Measurements from ENCODE around the gene FAM118A. TPM values are rescaled to one million over a fixed set of nuclear protein-coding genes. Genes with fewer than 3 reads are reported as not detected.
A peak's percentile ranks its signal among the peaks of the same experiment; 100 is the strongest.
"Not testable (repeated sequence)": the region's sequence is repeated elsewhere in the genome, so short reads cannot be mapped to it uniquely, and the experiment has no call there.

The FAM118A gene
- polyA plus RNA-seq, 1 donor (not counting 4 experiments of a cell fraction or from before 2014, with no cell fraction given) = 31.1 TPM

- DNase-seq (ENCODE audit: low read depth, low spot score) (no peak), FAIRE-seq (no peak)
- peak overlapping the region; percentile 32 for H3K27ac ChIP-seq (ENCODE audit: control insufficient read depth, insufficient read depth, low read length)
- H4K20me1 ChIP-seq (ENCODE audit: control insufficient read depth, extremely low read depth, insufficient read depth, low read length) = no peaks in the 10 kb centered on the region
- dilution Hi-C loops (cut with MboI; ENCODE audit: extremely low pct_ligation_motif_present, low sequenced_read_pairs) = no loop called here
- TF ChIP-seq EZH2 (IDR thresholded peaks at IDR 0.05; ENCODE audit: low read length) (no peak), CTCF (optimal IDR thresholded peaks at IDR 0.05 in 1 of 3, IDR thresholded peaks at IDR 0.05 in 1 of 3, conservative IDR thresholded peaks at IDR 0.05 in 1 of 3; ENCODE audit: extremely low read depth in 1 of 3, insufficient read depth in 2 of 3, low read length in 3 of 3) (no peak)
- no peaks in the 10 kb centered on the region for H3K27me3 ChIP-seq (ENCODE audit: control insufficient read depth, extremely low read depth, insufficient read depth, low read length)
- no peak overlapping the region for H3K4me2 ChIP-seq (ENCODE audit: control insufficient read depth, extremely low read depth, insufficient read depth, low read depth, low read length)
- peaks cover 3% of the 10 kb centered on the region for H3K9me1 ChIP-seq (ENCODE audit: control insufficient read depth, extremely low read depth, insufficient read depth, low read length)
- H3K9ac ChIP-seq (ENCODE audit: control insufficient read depth, extremely low read depth, insufficient read depth, low read length) = no peak overlapping the region
- H3K9me3 ChIP-seq (ENCODE audit: control insufficient read depth, low read depth, low read length) = no peaks in the 10 kb centered on the region
- H3K4me1 ChIP-seq (ENCODE audit: control insufficient read depth, extremely low read depth, insufficient read depth, low read length) = peaks cover 9% of the 10 kb centered on the region
- H2AFZ ChIP-seq (ENCODE audit: control insufficient read depth, low read length) = no peak overlapping the region
- H3K36me3 ChIP-seq (ENCODE audit: control insufficient read depth in 2 of 2, extremely low read depth in 1 of 2, insufficient read depth in 2 of 2, low read length in 2 of 2) = peaks cover 15 to 28% of the 10 kb centered on the region in 2 experiments
- peaks cover 36% of the 10 kb centered on the region for H3K79me2 ChIP-seq (ENCODE audit: control insufficient read depth, insufficient read depth, low read length)
- no peak overlapping the region for H3K4me3 ChIP-seq (ENCODE audit: control insufficient read depth in 2 of 3, extremely low read depth in 1 of 3, insufficient read depth in 2 of 3, low read depth in 1 of 3, low read length in 3 of 3)
Observed at GRCh38 chr22:45323695-45324094, 14.0 kb downstream of the FAM118A start.

- Histone ChIP-seq H3K27ac (ENCODE audit: control insufficient read depth, insufficient read depth, low read length) (peak overlapping the region; percentile 32), H3K4me2 (ENCODE audit: control insufficient read depth, extremely low read depth, insufficient read depth, low read depth, low read length) (no peak overlapping the region), H3K9me3 (ENCODE audit: control insufficient read depth, low read depth, low read length) (no peaks in the 10 kb centered on the region), H3K9ac (ENCODE audit: control insufficient read depth, extremely low read depth, insufficient read depth, low read length) (no peak overlapping the region), H3K9me1 (ENCODE audit: control insufficient read depth, extremely low read depth, insufficient read depth, low read length) (no peaks in the 10 kb centered on the region), H3K79me2 (ENCODE audit: control insufficient read depth, insufficient read depth, low read length) (peaks cover 30% of the 10 kb centered on the region), H3K36me3 (ENCODE audit: control insufficient read depth in 2 of 2, extremely low read depth in 1 of 2, insufficient read depth in 2 of 2, low read length in 2 of 2) (peaks cover 15 to 30% of the 10 kb centered on the region in 2 experiments), H3K4me1 (ENCODE audit: control insufficient read depth, extremely low read depth, insufficient read depth, low read length) (peaks cover 6% of the 10 kb centered on the region), H2AFZ (ENCODE audit: control insufficient read depth, low read length) (no peak overlapping the region), H3K4me3 (ENCODE audit: control insufficient read depth in 2 of 3, extremely low read depth in 1 of 3, insufficient read depth in 2 of 3, low read depth in 1 of 3, low read length in 3 of 3) (no peak overlapping the region), H3K27me3 (ENCODE audit: control insufficient read depth, extremely low read depth, insufficient read depth, low read length) (no peaks in the 10 kb centered on the region), H4K20me1 (ENCODE audit: control insufficient read depth, extremely low read depth, insufficient read depth, low read length) (no peaks in the 10 kb centered on the region)
- dilution Hi-C loops (cut with MboI; ENCODE audit: extremely low pct_ligation_motif_present, low sequenced_read_pairs) = no loop called here
- DNase-seq (ENCODE audit: low read depth, low spot score) (no peak), FAIRE-seq (peak; percentile 58)
- TF ChIP-seq EZH2 (IDR thresholded peaks at IDR 0.05; ENCODE audit: low read length) (no peak), CTCF (optimal IDR thresholded peaks at IDR 0.05 in 1 of 3, IDR thresholded peaks at IDR 0.05 in 1 of 3, conservative IDR thresholded peaks at IDR 0.05 in 1 of 3; ENCODE audit: extremely low read depth in 1 of 3, insufficient read depth in 2 of 3, low read length in 3 of 3) (no peak)
Observed at GRCh38 chr22:45324311-45324711, 14.6 kb downstream of the FAM118A start.

- H3K9ac ChIP-seq (ENCODE audit: control insufficient read depth, extremely low read depth, insufficient read depth, low read length); H3K4me2 ChIP-seq (ENCODE audit: control insufficient read depth, extremely low read depth, insufficient read depth, low read depth, low read length); DNase-seq (ENCODE audit: low read depth, low spot score); H3K9me3 ChIP-seq (ENCODE audit: control insufficient read depth, low read depth, low read length); H3K79me2 ChIP-seq (ENCODE audit: control insufficient read depth, insufficient read depth, low read length); H3K4me1 ChIP-seq (ENCODE audit: control insufficient read depth, extremely low read depth, insufficient read depth, low read length); H3K27me3 ChIP-seq (ENCODE audit: control insufficient read depth, extremely low read depth, insufficient read depth, low read length); H4K20me1 ChIP-seq (ENCODE audit: control insufficient read depth, extremely low read depth, insufficient read depth, low read length); H2AFZ ChIP-seq (ENCODE audit: control insufficient read depth, low read length); FAIRE-seq; H3K27ac ChIP-seq (ENCODE audit: control insufficient read depth, insufficient read depth, low read length); H3K4me3 ChIP-seq (ENCODE audit: control insufficient read depth in 2 of 3, extremely low read depth in 1 of 3, insufficient read depth in 2 of 3, low read depth in 1 of 3, low read length in 3 of 3); dilution Hi-C loops (cut with MboI; ENCODE audit: extremely low pct_ligation_motif_present, low sequenced_read_pairs); H3K9me1 ChIP-seq (ENCODE audit: control insufficient read depth, extremely low read depth, insufficient read depth, low read length): not testable (repeated sequence)
- peaks cover 13 to 39% of the 10 kb centered on the region in 2 experiments for H3K36me3 ChIP-seq (ENCODE audit: control insufficient read depth in 2 of 2, extremely low read depth in 1 of 2, insufficient read depth in 2 of 2, low read length in 2 of 2)
Observed at GRCh38 chr22:45328261-45328660, 18.5 kb downstream of the FAM118A start.

Measured in keratinocyte (primary cell).